HL-60 (cell line): Measurements from ENCODE around the gene PPP1R1A.

Experiments
- POLR2AphosphoS5 ChIP-seq: IDR thresholded peaks from 2 replicates; pipeline ENCODE4 v1.6.1; 2012; ENCODE audit warnings: low read depth
- SPI1 ChIP-seq: IDR thresholded peaks from 2 replicates; pipeline ENCODE4 v1.6.1; 2012; ENCODE audit warnings: low read depth, mild to moderate bottlenecking, borderline replicate concordance
- TF ChIP-seq, protein P1 (sequence below): IDR thresholded peaks from one replicate; pipeline ENCODE4 v1.5.1; 2011; ENCODE audit warnings: low read length, control low read depth, inconsistent platforms; ENCODE audit not compliant: insufficient read depth
- TF ChIP-seq, protein P2 (sequence below): IDR thresholded peaks from 2 replicates; pipeline ENCODE4 v1.6.1; 2012; ENCODE audit warnings: low read depth; ENCODE audit not compliant: insufficient replicate concordance

DNA sequence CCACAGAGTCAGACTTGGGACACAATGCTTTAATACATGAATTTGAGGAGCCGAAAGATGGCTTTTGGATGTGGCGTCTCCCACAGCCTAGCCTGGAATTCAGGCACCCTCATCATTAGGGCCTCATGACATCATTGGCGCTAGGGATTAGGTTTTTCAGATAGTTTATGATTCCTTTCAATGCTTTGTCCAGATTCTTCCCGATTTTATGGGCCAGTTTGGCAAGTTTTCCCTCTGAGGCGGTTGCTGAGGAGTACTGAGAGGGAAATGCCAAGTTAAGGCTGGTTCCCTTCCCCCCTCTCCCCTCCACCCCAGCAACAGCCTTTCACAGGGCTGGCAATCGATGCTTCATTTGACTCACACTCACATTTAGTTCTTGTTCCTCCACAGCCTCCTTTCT lies 19.7 kb upstream of the PPP1R1A start:
- TF ChIP-seq POLR2AphosphoS5 (no peak), SPI1 (no peak)
- TF ChIP-seq, protein P1, sequence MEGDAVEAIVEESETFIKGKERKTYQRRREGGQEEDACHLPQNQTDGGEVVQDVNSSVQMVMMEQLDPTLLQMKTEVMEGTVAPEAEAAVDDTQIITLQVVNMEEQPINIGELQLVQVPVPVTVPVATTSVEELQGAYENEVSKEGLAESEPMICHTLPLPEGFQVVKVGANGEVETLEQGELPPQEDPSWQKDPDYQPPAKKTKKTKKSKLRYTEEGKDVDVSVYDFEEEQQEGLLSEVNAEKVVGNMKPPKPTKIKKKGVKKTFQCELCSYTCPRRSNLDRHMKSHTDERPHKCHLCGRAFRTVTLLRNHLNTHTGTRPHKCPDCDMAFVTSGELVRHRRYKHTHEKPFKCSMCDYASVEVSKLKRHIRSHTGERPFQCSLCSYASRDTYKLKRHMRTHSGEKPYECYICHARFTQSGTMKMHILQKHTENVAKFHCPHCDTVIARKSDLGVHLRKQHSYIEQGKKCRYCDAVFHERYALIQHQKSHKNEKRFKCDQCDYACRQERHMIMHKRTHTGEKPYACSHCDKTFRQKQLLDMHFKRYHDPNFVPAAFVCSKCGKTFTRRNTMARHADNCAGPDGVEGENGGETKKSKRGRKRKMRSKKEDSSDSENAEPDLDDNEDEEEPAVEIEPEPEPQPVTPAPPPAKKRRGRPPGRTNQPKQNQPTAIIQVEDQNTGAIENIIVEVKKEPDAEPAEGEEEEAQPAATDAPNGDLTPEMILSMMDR: no peak
- TF ChIP-seq, protein P2, sequence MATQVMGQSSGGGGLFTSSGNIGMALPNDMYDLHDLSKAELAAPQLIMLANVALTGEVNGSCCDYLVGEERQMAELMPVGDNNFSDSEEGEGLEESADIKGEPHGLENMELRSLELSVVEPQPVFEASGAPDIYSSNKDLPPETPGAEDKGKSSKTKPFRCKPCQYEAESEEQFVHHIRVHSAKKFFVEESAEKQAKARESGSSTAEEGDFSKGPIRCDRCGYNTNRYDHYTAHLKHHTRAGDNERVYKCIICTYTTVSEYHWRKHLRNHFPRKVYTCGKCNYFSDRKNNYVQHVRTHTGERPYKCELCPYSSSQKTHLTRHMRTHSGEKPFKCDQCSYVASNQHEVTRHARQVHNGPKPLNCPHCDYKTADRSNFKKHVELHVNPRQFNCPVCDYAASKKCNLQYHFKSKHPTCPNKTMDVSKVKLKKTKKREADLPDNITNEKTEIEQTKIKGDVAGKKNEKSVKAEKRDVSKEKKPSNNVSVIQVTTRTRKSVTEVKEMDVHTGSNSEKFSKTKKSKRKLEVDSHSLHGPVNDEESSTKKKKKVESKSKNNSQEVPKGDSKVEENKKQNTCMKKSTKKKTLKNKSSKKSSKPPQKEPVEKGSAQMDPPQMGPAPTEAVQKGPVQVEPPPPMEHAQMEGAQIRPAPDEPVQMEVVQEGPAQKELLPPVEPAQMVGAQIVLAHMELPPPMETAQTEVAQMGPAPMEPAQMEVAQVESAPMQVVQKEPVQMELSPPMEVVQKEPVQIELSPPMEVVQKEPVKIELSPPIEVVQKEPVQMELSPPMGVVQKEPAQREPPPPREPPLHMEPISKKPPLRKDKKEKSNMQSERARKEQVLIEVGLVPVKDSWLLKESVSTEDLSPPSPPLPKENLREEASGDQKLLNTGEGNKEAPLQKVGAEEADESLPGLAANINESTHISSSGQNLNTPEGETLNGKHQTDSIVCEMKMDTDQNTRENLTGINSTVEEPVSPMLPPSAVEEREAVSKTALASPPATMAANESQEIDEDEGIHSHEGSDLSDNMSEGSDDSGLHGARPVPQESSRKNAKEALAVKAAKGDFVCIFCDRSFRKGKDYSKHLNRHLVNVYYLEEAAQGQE: no peak
